Right cardiac atrium (tissue), 5 donors: ENCODE results near the gene SLC6A6. TPM values are rescaled to one million over a fixed set of nuclear protein-coding genes. Genes with fewer than 3 reads are reported as not detected.

ENCODE experiments used
- ATAC-seq, 2 donors: fragments of 200-7000 bp; cut with Tn5 transposase; one replicate each; pipeline versions ENCODE4 v1.8.0 to v1.9.1; 2020; ENCODE audit warnings: moderate library complexity in 2 of 2, mild to moderate bottlenecking in 1 of 2
- DNase-seq, 3 donors: peaks; one replicate each; pipeline ENCODE4 v3.0.0-alpha.2; 2020
- H3K27ac ChIP-seq: one replicate; pipeline ENCODE4 v1.5.1; 2013; ENCODE audit warnings: mild to moderate bottlenecking, low read length, control low read depth, moderate library complexity
- H3K27me3 ChIP-seq: one replicate; pipeline ENCODE4 v1.6.1; 2013; ENCODE audit not compliant: control insufficient read depth, insufficient read depth
- H3K4me1 ChIP-seq: one replicate; pipeline ENCODE4 v1.6.1; 2013; ENCODE audit warnings: low read length; ENCODE audit not compliant: control insufficient read depth, insufficient read depth
- H3K4me3 ChIP-seq: one replicate; pipeline ENCODE4 v1.5.1; 2013; ENCODE audit warnings: low read length, control low read depth
- H3K9me3 ChIP-seq: one replicate; pipeline ENCODE4 v1.6.1; 2013; ENCODE audit warnings: low read length; ENCODE audit not compliant: control insufficient read depth
- WGBS: extraction: QIAGEN DNeasy Blood & Tissue Kit; methylation state at CpG from one replicate; pipeline ENCODE4 v1.1.7; 2013; 5-methylcytosine and 5-hydroxymethylcytosine counted together
- intact Hi-C, 4 donors: fragments of 100-400 bp; cut with DNase I; formaldehyde crosslinking; loops; one replicate each; pipeline versions ENCODE4 v1.11.0 to v1.14.0; 2022 to 2023
- polyA plus RNA-seq: library from polyadenylated mRNA; stranded (reverse); fragments of 200-250 nt; gene quantifications from one replicate; pipeline ENCODE4 v1.2.3, GENCODE V29; 2013
- total RNA-seq, 4 donors: library from RNA; stranded (reverse); fragmentation: NEBNext Ultra II Directional; extraction: Animal tissue kit (Norgen Biotek cat#: 25700); gene quantifications; one replicate each; pipeline ENCODE4 v1.2.1, GENCODE V29; 2021
- donor health status: healthy with polysubstance abuse.
- donor health status: DM: no; HTN: yes; CAD: no.
- donor health status: DM: no; HTN: no; CAD: no.
- donor health status: DM: no; HTN: yes; CAD: no; lungs with severe emphysema.
- donor health status: DM: yes; HTN: yes; CAD: no.

Gene SLC6A6
- total and polyA plus RNA-seq, 5 donors, result 21.3 to 106 (median 31.6) TPM

DNA sequence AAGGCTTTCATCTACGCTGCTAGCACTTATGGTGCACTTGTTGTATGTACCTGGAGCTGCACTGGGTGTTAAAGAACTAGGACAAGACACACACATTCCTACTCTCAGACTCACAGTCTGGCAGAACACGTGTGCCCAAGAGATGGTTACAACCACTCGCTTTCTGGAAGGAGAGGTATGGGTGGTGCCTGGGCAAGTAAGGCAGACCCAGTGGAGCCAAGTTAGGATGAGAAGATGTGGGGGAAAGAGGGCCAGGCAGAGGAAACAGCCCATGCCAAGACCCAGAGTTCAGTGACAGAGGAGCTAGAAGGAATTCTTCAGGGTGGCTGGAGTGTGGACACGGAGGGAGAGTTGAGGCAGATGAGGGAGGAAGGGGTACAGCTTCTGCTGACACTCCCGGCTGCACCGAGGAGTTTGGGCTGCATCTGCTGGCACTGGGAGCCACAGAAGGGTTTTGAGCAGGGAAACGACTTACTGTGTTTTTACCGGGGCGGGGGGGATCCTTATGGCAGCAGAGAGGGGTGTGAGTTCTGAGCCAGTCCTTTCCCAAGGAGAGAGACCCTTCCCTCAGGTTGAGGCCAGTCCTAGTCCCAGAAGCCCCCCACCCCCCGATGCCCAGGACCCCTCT lies 78.7 kb downstream of the SLC6A6 start:
- Histone ChIP-seq H3K27ac (no peak overlapping the region), H3K27me3 (no peaks in the 10 kb centered on the region), H3K4me1 (peaks cover 6% of the 10 kb centered on the region), H3K9me3 (no peaks in the 10 kb centered on the region), H3K4me3 (no peak overlapping the region)
- peak in 1 of 3 donors; percentile 41 for DNase-seq
- intact Hi-C loops, result no loop called here
- 90% methylated on average over 10 of the region's 10 CpGs for WGBS
- no peak for ATAC-seq

DNA sequence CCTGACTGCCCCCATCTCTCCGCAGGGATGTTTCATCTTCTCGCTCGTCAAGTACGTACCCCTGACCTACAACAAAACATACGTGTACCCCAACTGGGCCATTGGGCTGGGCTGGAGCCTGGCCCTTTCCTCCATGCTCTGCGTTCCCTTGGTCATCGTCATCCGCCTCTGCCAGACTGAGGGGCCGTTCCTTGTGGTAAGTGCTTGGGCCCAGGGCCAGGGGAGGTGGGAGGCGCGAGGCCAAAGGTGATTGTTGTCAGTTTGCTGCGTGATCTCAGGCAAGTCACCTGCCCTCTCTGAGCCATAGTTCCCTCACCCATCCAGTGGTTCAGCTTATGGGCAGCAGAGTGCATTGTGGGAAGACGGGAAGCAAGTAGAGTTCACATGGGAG lies 79.2 kb downstream of the SLC6A6 start:
- DNase-seq, result peak in 2 of 3 donors; percentile 36 to 53
- intact Hi-C loops, result no loop called here
- no peak overlapping the region for H3K4me3 ChIP-seq
- no peak for ATAC-seq
- H3K9me3 ChIP-seq, result no peaks in the 10 kb centered on the region
- H3K4me1 ChIP-seq, result peaks cover 6% of the 10 kb centered on the region
- peak overlapping the region; percentile 20 for H3K27ac ChIP-seq
- WGBS, result 86% methylated on average over 13 of the region's 13 CpGs
- H3K27me3 ChIP-seq, result no peaks in the 10 kb centered on the region

DNA sequence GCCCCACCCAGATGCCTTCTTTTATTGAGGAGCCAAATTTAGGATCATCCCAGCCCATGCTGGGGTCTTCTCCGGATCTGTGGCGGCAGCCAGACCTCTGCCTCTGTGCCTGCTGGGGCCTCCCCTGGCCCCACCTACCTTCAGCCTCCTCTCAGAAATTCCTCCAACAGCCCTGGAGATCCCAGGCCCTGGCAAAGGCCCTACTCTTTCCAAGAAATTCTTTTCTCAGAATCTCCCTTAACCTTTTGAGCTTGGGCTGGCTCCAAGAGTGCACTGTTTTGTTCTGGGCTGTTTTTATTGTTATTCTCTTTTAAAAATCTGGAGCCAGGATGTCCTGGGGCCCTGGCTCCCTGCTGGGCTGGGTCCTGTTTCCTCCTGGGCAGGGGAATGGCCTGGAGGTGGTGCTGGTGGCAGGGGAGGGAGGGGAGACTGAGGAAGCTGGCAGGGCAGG lies 79.9 kb downstream of the SLC6A6 start:
- 45% methylated on average over 2 of the region's 2 CpGs for WGBS
- Histone ChIP-seq H3K27ac (peak overlapping the region; percentile 20), H3K27me3 (no peaks in the 10 kb centered on the region), H3K9me3 (no peaks in the 10 kb centered on the region), H3K4me1 (peaks cover 6% of the 10 kb centered on the region), H3K4me3 (no peak overlapping the region)
- intact Hi-C loops, result no loop called here
- DNase-seq, result peak; percentile 63 to 81 (median 72)
- peak; percentile 71 to 84 for ATAC-seq

DNA sequence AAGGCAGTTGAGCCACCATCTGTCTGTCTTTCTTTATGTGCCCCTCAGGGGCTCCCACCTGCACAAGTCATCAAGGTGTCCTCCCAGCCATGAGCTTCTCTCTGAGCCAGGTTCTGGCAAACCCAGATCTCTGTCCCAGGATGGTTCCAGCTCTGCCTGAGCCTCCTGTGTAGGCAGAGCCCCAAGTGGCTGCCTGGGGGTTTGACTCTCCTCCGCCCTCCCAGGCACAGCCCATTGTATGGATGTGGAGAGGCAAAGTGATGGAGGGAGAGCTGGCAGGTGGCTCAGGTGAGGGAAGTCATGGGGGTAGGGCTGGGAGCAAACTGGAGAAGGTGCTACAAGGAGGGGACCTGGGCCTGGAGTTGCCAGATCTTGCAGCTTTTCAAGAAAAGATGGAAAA lies 80.9 kb downstream of the SLC6A6 start:
- DNase-seq (peak in 1 of 3 donors; percentile 5), ATAC-seq (no peak)
- intact Hi-C loops, result no loop called here
- Histone ChIP-seq H3K27ac (no peak overlapping the region), H3K4me3 (no peak overlapping the region), H3K4me1 (peaks cover 6% of the 10 kb centered on the region), H3K27me3 (no peaks in the 10 kb centered on the region), H3K9me3 (no peaks in the 10 kb centered on the region)
- WGBS, result 100% methylated on average over 1 of the region's 1 CpG

DNA sequence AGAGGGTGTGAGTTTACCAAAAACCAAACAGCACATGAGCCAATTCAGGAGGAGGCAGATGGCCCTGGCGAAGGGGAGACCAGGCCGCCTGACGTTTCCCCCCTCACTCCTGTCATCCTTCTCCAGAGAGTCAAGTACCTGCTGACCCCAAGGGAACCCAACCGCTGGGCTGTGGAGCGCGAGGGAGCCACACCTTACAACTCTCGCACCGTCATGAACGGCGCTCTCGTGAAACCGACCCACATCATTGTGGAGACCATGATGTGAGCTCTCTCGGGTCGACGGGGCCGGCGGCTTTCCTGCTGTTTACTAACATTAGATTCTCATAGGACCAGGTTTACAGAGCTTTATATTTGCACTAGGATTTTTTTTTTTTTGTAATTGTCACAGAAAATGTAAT lies 82.3 kb downstream of the SLC6A6 start:
- DNase-seq (peak in 1 of 3 donors; percentile 32), ATAC-seq (no peak)
- no peaks in the 10 kb centered on the region for H3K9me3 ChIP-seq
- no peak overlapping the region for H3K27ac ChIP-seq
- intact Hi-C loops, result no loop called here
- H3K4me1 ChIP-seq, result peaks cover 4% of the 10 kb centered on the region
- H3K4me3 ChIP-seq, result no peak overlapping the region
- H3K27me3 ChIP-seq, result no peaks in the 10 kb centered on the region
- 89% methylated on average over 17 of the region's 17 CpGs for WGBS

DNA sequence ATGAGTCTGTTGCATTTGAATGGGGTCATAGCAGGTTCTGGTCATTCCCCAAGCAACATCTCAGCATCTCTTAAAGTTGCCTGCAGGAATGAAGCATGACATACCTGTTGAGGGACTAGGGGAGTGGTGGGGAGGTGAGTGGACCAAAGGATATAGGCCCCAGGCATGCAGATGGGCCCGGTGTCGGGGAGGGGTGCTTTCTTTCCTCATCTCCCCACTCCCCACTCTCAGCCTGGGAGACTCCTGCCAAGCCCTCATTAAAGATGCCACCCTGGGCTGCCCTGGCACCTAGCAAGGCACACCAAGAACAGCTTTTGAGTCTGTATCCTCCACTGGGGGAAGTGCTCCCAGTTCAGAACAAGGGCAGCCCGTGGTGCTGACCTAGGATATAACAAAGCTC lies 83.6 kb downstream of the SLC6A6 start:
- ATAC-seq (no peak), DNase-seq (no peak)
- WGBS, result 92% methylated on average over 3 of the region's 3 CpGs
- Histone ChIP-seq H3K27ac (no peak overlapping the region), H3K27me3 (no peaks in the 10 kb centered on the region), H3K4me3 (no peak overlapping the region), H3K9me3 (no peaks in the 10 kb centered on the region), H3K4me1 (peaks cover 3% of the 10 kb centered on the region)
- intact Hi-C loops, result no loop called here

DNA sequence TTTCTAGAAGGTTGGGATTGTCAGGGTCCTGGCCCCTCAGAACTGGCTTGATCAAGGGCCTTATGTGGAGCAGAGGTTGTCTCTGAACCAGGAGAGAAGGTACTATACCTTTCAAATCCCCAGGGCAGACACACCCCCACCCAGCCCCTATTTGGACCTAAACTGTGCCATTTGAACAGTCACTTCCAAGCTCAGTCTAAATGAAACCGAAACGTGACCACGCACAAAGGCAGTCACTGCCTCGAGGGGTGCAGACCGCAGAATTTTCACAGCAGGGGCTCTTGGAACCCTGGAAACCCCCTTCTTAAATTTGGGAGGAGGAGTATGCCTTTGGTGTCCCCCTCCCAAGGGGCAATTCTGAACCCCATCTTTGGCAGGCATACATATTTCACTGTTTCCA lies 84.1 kb downstream of the SLC6A6 start:
- intact Hi-C loops, result no loop called here
- Histone ChIP-seq H3K4me1 (peaks cover 3% of the 10 kb centered on the region), H3K9me3 (no peaks in the 10 kb centered on the region), H3K27me3 (no peaks in the 10 kb centered on the region), H3K4me3 (no peak overlapping the region), H3K27ac (no peak overlapping the region)
- ATAC-seq, result no peak
- DNase-seq, result no peak
- WGBS, result 86% methylated on average over 5 of the region's 5 CpGs

DNA sequence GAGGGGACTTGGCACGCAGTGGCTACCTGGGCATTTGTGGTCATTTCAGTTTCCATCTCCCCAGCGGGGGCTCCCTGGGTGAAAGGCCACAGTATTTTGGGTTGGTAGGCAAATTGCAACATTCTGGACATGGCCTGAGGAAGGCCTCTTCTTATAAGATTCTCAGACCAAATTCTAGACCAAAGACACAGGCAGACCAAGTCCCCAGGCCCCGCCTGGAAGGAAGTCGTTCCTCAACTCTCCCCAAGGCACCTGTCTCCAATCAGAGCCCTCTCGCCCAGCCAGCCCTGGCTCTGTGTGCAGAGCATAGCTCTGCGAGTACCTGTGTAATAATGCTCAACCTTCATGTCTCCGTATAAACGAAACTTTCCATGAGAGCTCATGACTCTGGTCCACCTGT lies 84.7 kb downstream of the SLC6A6 start:
- H3K27ac ChIP-seq, result no peak overlapping the region
- DNase-seq, result no peak
- no peak for ATAC-seq
- 95% methylated on average over 8 of the region's 8 CpGs for WGBS
- no peak overlapping the region for H3K4me3 ChIP-seq
- intact Hi-C loops, result no loop called here
- no peaks in the 10 kb centered on the region for H3K9me3 ChIP-seq
- no peaks in the 10 kb centered on the region for H3K4me1 ChIP-seq
- H3K27me3 ChIP-seq, result no peaks in the 10 kb centered on the region

DNA sequence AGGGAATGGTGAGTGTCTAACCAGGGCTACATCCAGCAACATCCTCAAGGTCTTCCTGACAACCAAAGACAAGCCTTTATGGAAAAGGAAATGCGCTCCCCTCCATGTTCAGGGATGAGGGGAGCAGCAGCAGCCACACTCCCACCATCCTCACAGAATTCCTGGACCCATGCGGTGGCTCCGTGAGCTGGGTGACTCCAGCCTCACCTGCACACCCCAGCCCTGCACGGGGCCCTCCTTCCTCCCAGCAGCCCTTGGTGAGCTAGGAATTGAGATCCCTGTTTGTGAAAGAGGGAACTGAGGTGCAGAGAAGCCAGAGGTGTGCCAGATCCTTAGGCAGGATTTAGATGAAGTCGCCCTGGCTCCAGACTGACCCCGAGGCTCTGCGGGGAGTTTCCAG lies 85.4 kb downstream of the SLC6A6 start:
- ATAC-seq (no peak), DNase-seq (no peak)
- Histone ChIP-seq H3K27ac (no peak overlapping the region), H3K9me3 (no peaks in the 10 kb centered on the region), H3K4me3 (no peak overlapping the region), H3K27me3 (no peaks in the 10 kb centered on the region), H3K4me1 (no peaks in the 10 kb centered on the region)
- 71% methylated on average over 7 of the region's 7 CpGs for WGBS
- intact Hi-C loops, result no loop called here

DNA sequence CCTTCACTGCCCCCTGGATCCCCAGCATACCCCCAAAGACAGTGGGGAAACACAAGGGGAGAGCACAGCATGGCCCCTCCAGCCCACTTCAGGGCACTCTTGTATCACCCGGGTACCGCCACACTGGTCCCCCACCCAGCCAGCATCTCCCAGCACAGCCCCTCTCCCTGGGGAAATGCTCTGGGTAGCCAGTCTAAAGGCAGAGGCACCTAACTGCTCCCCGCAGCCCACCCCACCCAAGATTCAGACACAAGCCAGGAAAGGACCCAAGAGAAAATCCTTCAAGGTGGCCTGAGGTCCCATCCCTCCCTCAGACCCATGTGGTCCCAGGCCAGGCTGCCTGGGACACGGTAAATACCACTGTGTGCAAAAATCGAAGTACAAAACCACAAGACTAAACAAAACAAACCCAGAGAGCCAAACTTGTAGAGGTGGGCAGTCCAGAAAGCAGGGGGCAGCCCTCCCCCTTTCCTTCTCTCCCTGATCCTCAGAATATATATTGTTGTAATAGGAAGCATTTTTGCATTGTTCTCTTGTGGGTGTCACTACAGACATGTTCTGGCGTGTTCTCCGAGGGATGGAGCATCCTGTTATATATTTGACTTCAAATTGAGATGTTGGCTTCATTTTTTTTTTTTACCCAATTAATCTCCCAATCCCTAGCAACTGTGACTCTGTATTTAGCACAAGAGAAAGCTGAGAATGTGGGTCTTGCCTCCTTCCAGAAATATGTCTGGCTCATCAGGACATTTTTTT lies 86.1 kb downstream of the SLC6A6 start:
- Histone ChIP-seq H3K27me3 (no peaks in the 10 kb centered on the region), H3K4me1 (no peaks in the 10 kb centered on the region), H3K27ac (peak overlapping the region; percentile 3), H3K9me3 (no peaks in the 10 kb centered on the region), H3K4me3 (no peak overlapping the region)
- intact Hi-C loops, result no loop called here
- WGBS, result 66% methylated on average over 7 of the region's 7 CpGs
- ATAC-seq, result no peak
- no peak for DNase-seq

DNA sequence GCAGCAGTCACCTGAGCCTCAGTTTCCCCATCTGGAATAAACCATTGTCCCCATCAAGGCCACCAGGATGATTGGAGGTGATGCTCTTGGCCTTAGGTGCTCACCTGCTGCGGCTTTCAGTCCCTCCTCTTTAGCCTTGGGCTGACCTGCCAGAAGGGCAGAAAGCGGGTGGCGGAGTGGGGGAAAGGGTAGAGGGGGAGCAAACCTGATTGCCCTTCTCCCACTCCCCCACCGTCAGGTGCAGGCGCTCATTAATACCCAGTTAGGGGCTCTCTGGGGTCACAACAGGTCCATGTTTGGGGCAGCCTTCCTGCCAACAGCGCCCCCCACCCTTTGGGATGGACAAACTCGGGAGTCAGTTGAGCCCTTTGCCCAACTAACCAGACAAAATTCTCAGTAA lies 87.2 kb downstream of the SLC6A6 start:
- DNase-seq (no peak), ATAC-seq (no peak)
- no peak overlapping the region for H3K27ac ChIP-seq
- H3K9me3 ChIP-seq, result no peaks in the 10 kb centered on the region
- intact Hi-C loops, result no loop called here
- H3K4me1 ChIP-seq, result no peaks in the 10 kb centered on the region
- H3K4me3 ChIP-seq, result no peak overlapping the region
- no peaks in the 10 kb centered on the region for H3K27me3 ChIP-seq
- 96% methylated on average over 7 of the region's 7 CpGs for WGBS
